Left ventricle myocardium inferior (tissue), 1 donor: Measurements from ENCODE around the gene AIF1L. TPM values are rescaled to one million over a fixed set of nuclear protein-coding genes. Genes with fewer than 3 reads are reported as not detected.
"Not testable (repeated sequence)": the region's sequence is repeated elsewhere in the genome, so short reads cannot be mapped to it uniquely, and the experiment has no call there.

Source experiments
- DNase-seq: peaks from one replicate; pipeline ENCODE4 v3.0.0-alpha.2; 2020
- H3K27ac ChIP-seq: fragments of 200-600 bp; replicated peaks from 2 replicates; pipeline ENCODE4 v1.8.0; 2021
- H3K27me3 ChIP-seq: fragments of 200-600 bp; 2 replicates; pipeline ENCODE4 v1.8.0; 2021; ENCODE audit warnings: low read depth
- H3K36me3 ChIP-seq: fragments of 200-600 bp; 2 replicates; pipeline ENCODE4 v1.8.0; 2021
- H3K4me1 ChIP-seq: fragments of 200-600 bp; 2 replicates; pipeline ENCODE4 v1.8.0; 2021
- H3K4me3 ChIP-seq: fragments of 200-600 bp; 2 replicates; pipeline ENCODE4 v1.8.0; 2021; ENCODE audit warnings: mild to moderate bottlenecking, moderate library complexity
- H3K9me3 ChIP-seq: fragments of 200-600 bp; replicated peaks from 2 replicates; pipeline ENCODE4 v1.8.0; 2021
- intact Hi-C: fragments of 100-400 bp; cut with micrococcal nuclease; formaldehyde crosslinking; loops from one replicate; pipeline ENCODE4 v1.11.0; 2022
- total RNA-seq: library from RNA; stranded (reverse); fragmentation: NEBNext Ultra II Directional; extraction: Animal tissue kit (Norgen Biotek cat#: 25700); gene quantifications from one replicate; pipeline ENCODE4 v1.2.1, GENCODE V29; 2021
- TF ChIP-seq, protein P1 (sequence below): fragments of 200-600 bp; IDR thresholded peaks from 2 replicates; pipeline ENCODE4 v1.8.0; 2021; ENCODE audit warnings: antibody characterized with exemption, mild to moderate bottlenecking, borderline replicate concordance
- donor health status: DM: no; HTN: yes; CAD: no; lungs with severe emphysema.

Gene AIF1L
- total RNA-seq, 1 donor from 2014 or later: 16.5 TPM

DNA sequence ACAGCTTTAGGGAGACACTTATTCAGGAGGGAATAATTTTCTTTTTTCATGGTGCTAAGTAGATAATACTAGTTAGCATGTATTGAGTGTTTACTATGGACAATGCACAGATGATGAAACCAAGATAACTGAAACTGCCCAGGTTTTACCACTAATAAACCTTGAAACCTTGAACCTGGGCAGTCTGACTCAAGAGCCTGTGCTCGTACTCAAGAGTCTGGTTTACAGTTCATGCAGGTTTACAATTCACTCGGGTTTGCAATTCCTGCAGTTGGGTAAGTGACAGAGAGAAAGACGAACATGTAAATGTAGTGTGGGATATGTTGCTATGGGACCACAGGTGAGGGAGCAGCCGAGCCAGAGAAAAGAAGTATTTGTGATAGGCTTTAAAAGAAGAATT lies 57.3 kb downstream of the AIF1L start:
- H3K4me1 ChIP-seq: no peaks in the 10 kb centered on the region
- no peak overlapping the region for H3K4me3 ChIP-seq
- no peak overlapping the region for H3K27ac ChIP-seq
- peaks cover 91% of the 10 kb centered on the region for H3K36me3 ChIP-seq
- no peaks in the 10 kb centered on the region for H3K27me3 ChIP-seq
- TF ChIP-seq, protein P1, sequence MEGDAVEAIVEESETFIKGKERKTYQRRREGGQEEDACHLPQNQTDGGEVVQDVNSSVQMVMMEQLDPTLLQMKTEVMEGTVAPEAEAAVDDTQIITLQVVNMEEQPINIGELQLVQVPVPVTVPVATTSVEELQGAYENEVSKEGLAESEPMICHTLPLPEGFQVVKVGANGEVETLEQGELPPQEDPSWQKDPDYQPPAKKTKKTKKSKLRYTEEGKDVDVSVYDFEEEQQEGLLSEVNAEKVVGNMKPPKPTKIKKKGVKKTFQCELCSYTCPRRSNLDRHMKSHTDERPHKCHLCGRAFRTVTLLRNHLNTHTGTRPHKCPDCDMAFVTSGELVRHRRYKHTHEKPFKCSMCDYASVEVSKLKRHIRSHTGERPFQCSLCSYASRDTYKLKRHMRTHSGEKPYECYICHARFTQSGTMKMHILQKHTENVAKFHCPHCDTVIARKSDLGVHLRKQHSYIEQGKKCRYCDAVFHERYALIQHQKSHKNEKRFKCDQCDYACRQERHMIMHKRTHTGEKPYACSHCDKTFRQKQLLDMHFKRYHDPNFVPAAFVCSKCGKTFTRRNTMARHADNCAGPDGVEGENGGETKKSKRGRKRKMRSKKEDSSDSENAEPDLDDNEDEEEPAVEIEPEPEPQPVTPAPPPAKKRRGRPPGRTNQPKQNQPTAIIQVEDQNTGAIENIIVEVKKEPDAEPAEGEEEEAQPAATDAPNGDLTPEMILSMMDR: no peak
- DNase-seq: no peak
- intact Hi-C loops: no loop called here
- H3K9me3 ChIP-seq: no peaks in the 10 kb centered on the region

DNA sequence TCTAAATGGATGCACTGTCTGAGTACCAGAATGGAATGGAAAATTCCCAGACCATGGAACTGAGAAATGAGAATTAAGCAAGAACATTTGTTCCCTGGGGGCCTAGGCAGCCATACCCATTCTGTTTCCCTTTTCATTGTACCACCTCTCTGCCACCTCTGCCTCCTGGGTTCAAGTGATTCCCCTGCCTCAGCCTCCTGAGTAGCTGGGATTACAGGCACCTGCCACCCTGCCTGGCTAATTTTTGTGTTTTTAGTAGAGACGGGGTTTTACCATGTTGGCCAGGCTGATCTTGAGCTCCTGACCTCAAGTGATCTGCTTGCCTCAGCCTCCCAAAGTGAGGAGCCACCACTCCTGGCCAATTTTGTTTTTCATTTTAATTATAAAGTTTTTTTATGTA lies 62.3 kb downstream of the AIF1L start:
- H3K27ac ChIP-seq, intact Hi-C loops, H3K9me3 ChIP-seq, H3K4me1 ChIP-seq, H3K27me3 ChIP-seq, DNase-seq, H3K4me3 ChIP-seq: not testable (repeated sequence)
- peaks cover 89% of the 10 kb centered on the region for H3K36me3 ChIP-seq

DNA sequence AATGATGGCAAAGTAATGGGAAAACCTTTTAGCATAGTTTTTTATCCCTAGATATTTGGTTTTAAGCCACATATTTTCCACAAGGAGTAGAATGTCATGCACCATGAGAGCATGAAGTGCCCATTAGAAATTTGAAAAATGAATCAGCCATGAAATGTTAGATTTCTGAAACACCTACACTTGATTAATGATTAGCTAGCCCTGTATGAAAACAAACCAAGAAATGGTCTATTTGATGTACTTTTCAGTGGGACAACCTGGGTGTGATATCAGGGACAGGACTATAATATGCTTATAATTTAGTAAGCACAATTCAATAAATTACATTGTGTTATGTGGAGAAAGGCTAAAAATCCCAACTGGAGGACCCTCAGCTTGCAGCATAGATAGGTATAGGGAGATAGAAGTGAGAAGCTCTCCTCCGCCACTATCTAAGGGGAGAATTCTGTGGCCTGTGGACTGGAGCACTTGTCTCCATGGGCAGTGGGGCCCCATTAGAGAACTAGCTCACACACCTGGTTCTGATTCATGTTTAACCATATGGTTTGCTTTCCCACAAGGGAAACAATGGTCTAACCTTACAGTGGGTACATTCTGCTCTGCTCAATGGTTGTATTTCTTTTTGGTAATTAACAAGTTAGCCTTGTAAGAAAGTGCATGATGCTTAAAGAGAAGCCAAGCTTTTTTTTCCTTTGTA lies 64.2 kb downstream of the AIF1L start:
- H3K36me3 ChIP-seq: peaks cover 89% of the 10 kb centered on the region
- no peaks in the 10 kb centered on the region for H3K9me3 ChIP-seq
- H3K4me3 ChIP-seq: no peak overlapping the region
- intact Hi-C loops: no loop called here
- TF ChIP-seq, protein P1: no peak
- DNase-seq: no peak
- H3K27ac ChIP-seq: no peak overlapping the region
- H3K4me1 ChIP-seq: no peaks in the 10 kb centered on the region
- no peaks in the 10 kb centered on the region for H3K27me3 ChIP-seq

DNA sequence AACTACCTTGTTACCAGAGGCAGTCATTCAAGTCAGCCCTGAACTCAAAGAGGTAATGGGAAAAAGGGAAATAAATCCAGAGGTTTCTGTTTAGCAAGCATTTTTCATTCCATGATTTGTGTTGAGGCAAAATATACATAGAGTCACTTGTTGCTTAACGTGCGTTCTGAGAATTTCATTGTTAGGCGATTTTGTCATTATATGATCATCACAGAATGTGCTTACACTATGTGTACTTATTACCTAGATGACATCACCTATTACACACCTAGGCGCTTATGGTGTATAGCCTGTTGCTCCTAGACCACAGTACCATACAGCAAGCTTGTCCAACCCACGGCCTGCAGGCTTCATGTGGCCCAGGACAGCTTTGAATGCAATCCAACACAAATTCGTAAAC lies 65.3 kb downstream of the AIF1L start:
- TF ChIP-seq, protein P1: no peak
- Histone ChIP-seq H3K36me3 (peaks cover 94% of the 10 kb centered on the region), H3K27ac (no peak overlapping the region), H3K9me3 (no peaks in the 10 kb centered on the region), H3K27me3 (no peaks in the 10 kb centered on the region), H3K4me1 (peaks cover under 1% of the 10 kb centered on the region), H3K4me3 (no peak overlapping the region)
- intact Hi-C loops: no loop called here
- DNase-seq: no peak

DNA sequence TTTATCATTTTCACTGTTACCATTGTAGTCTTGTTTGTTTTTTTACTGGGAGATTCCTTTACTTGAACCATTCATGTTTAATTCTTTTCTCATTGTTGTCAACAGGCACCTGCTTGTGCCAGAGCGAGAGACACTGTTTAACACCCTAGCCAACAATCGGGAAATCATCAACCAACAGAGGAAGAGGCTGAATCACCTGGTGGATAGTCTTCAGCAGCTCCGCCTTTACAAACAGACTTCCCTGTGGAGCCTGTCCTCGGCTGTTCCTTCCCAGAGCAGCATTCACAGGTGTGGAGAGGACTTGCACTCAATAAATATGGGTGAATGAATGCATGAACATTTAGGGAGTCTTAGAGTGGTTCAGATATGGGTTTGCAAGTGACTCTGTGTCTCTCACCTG lies 66.6 kb downstream of the AIF1L start:
- Histone ChIP-seq H3K9me3 (no peaks in the 10 kb centered on the region), H3K4me1 (peaks cover 7% of the 10 kb centered on the region), H3K4me3 (no peak overlapping the region), H3K27ac (no peak overlapping the region), H3K36me3 (peaks cover 81% of the 10 kb centered on the region), H3K27me3 (no peaks in the 10 kb centered on the region)
- intact Hi-C loops: no loop called here
- TF ChIP-seq, protein P1: no peak
- DNase-seq: no peak

DNA sequence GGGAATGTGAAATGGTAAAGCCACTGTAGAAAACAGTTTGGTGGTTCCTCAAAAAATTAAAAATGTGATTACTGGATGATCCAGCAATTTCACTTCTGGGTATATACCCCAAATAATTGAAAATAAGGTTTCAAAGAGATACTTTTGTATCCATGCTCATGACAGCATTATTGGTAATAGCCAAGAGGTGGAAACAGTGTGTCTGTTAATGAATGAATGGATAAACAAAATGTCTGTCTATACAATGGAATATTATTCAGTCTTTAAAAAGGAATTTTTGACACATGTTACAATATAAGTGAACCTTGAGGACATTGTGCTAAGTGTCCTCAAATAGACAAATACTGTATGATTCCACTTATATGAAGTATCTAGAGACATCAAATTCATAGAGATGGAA lies 69.2 kb downstream of the AIF1L start:
- TF ChIP-seq, protein P1: no peak
- intact Hi-C loops: no loop called here
- H3K4me1 ChIP-seq: peaks cover 7% of the 10 kb centered on the region

More for the DNA sequence above, 69.2 kb downstream of the AIF1L start:
- Histone ChIP-seq H3K9me3 (no peaks in the 10 kb centered on the region), H3K27ac (no peak overlapping the region), H3K4me3 (no peak overlapping the region), H3K36me3 (peaks cover 57% of the 10 kb centered on the region), H3K27me3 (no peaks in the 10 kb centered on the region)
- no peak for DNase-seq
